Naive thymus-derived CD4-positive, alpha-beta T cell (primary cell): ENCODE results near the gene RIOX2. TPM values are rescaled to one million over a fixed set of nuclear protein-coding genes. Genes with fewer than 3 reads are reported as not detected.
"Not testable (repeated sequence)": the region's sequence is repeated elsewhere in the genome, so short reads cannot be mapped to it uniquely, and the experiment has no call there.

ENCODE experiments used
- ATAC-seq: fragments of 150-1000 bp; cut with Tn5 transposase; 2 replicates; pipeline ENCODE4 v1.10.0; 2021; ENCODE audit warnings: mild to moderate bottlenecking, moderate library complexity
- CTCF ChIA-PET: fragments of 350-600 bp; sonication (Branson Sonifier 250); formaldehyde crosslinking; loops from one replicate; lab custom pipeline; 2021; ENCODE audit warnings: antibody characterized with exemption; lab: Charles Lee
- POLR2A ChIA-PET: fragments of 350-600 bp; sonication (Branson Sonifier 250); formaldehyde crosslinking; loops from one replicate; lab custom pipeline; 2021; ENCODE audit warnings: antibody characterized with exemption, inconsistent platforms; lab: Charles Lee
- DNase-seq, 9 donors: peaks; one replicate each; pipeline versions ENCODE4 v3.0.0 to v3.0.0-alpha.2; 2020 to 2022; ENCODE audit warnings: mixed read lengths in 1 of 9
- H3K27ac ChIP-seq: one replicate; pipeline ENCODE4 v1.7.0; 2013; ENCODE audit warnings: mild to moderate bottlenecking, low read depth, low read length, moderate library complexity
- H3K27me3 ChIP-seq, 2 donors: one replicate each; pipeline ENCODE4 v1.7.0; 2013; ENCODE audit warnings: low read length in 2 of 2, mild to moderate bottlenecking in 2 of 2, moderate library complexity in 2 of 2; ENCODE audit not compliant: control insufficient read depth in 2 of 2, insufficient read depth in 2 of 2
- H3K36me3 ChIP-seq, 3 experiments: 1 replicate in 2 of 3; 2 replicates in 1 of 3; pipeline ENCODE4 v1.7.0; 2013; ENCODE audit warnings: low read length in 3 of 3, mild to moderate bottlenecking in 3 of 3, moderate library complexity in 1 of 3; ENCODE audit not compliant: insufficient read depth in 3 of 3, control insufficient read depth in 2 of 3
- H3K4me1 ChIP-seq, 2 donors: one replicate each; pipeline ENCODE4 v1.7.0; 2013; ENCODE audit warnings: low read length in 2 of 2, mild to moderate bottlenecking in 2 of 2, moderate library complexity in 1 of 2; ENCODE audit not compliant: control insufficient read depth in 2 of 2, insufficient read depth in 2 of 2
- H3K4me3 ChIP-seq: 2 replicates; pipeline ENCODE4 v1.7.0; 2013; ENCODE audit warnings: mild to moderate bottlenecking, low read length
- H3K9me3 ChIP-seq, 3 experiments: 1 replicate in 2 of 3; 2 replicates in 1 of 3; pipeline ENCODE4 v1.7.0; 2013; ENCODE audit warnings: low read length in 3 of 3; ENCODE audit not compliant: control insufficient read depth in 2 of 3
- H3K27ac Mint-ChIP-seq, 9 donors: one replicate each; pipeline ENCODE4 v1.8.0; 2020 to 2022; ENCODE audit warnings: mixed read lengths in 9 of 9, mild to moderate bottlenecking in 8 of 9, moderate library complexity in 5 of 9, inconsistent platforms in 2 of 9
- H3K27me3 Mint-ChIP-seq, 5 donors: one replicate each; pipeline ENCODE4 v1.8.0; 2021 to 2022; ENCODE audit warnings: mixed read lengths in 5 of 5, mild to moderate bottlenecking in 1 of 5
- H3K36me3 Mint-ChIP-seq, 5 donors: one replicate each; pipeline ENCODE4 v1.8.0; 2020 to 2022; ENCODE audit warnings: mixed read lengths in 5 of 5, mild to moderate bottlenecking in 3 of 5, inconsistent platforms in 1 of 5
- H3K4me1 Mint-ChIP-seq, 7 donors: one replicate each; pipeline ENCODE4 v1.8.0; 2020 to 2022; ENCODE audit warnings: mixed read lengths in 7 of 7, mild to moderate bottlenecking in 3 of 7, inconsistent platforms in 1 of 7
- H3K4me3 Mint-ChIP-seq, 10 donors: one replicate each; pipeline ENCODE4 v1.8.0; 2020 to 2022; ENCODE audit warnings: mild to moderate bottlenecking in 10 of 10, mixed read lengths in 10 of 10, moderate library complexity in 6 of 10, inconsistent platforms in 2 of 10
- H3K9me3 Mint-ChIP-seq, 11 donors: one replicate each; pipeline ENCODE4 v1.8.0; 2020 to 2022; ENCODE audit warnings: mixed read lengths in 11 of 11, mild to moderate bottlenecking in 4 of 11, inconsistent platforms in 1 of 11, moderate library complexity in 1 of 11
- intact Hi-C, 2 donors: fragments of 100-400 bp; cut with micrococcal nuclease; formaldehyde crosslinking; loops; one replicate each; pipeline ENCODE4 v1.15.1; 2023
- polyA plus RNA-seq, 2 donors: library from polyadenylated mRNA; unstranded; fragments of 300-500 nt; fragmentation: Illumina TruSeq; gene quantifications; one replicate each; pipeline ENCODE4 v1.2.3, GENCODE V29; 2021
- total RNA-seq, 6 experiments: library from RNA in 5 of 6; stranded (reverse) in 5 of 6; gene quantifications; 1 replicate in 5 of 6; 2 replicates in 1 of 6; pipeline ENCODE4 v1.2.3 and lab custom pipeline; 2021 to 2026

The RIOX2 gene
- total and polyA plus RNA-seq, 7 experiments from 2014 or later, result 17.8 to 110 (median 31.4) TPM

DNA sequence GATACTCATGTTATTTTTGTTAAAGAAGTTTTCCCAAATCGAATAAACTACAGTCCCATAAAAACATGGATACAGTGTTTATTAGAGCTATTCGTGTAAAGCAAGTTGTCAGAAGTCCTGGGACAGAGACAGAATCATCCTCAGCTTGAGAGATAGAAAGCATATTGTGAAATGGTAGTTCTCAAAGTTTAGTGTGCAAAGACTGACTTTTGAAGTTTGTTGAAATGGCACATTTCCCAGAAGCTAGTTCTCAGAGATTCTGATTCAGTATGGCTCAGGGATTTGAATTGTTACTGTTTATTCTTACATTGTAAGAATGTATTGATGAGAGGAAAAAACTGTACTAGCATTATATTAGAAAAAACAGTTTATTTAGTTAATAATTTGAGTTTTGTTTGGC, 40.7 kb upstream of the RIOX2 start:
- Mint-ChIP-seq H3K9me3 (peaks cover 0 to 13% (median 0%) of the 10 kb centered on the region in 11 donors), H3K27ac (no peak overlapping the region), H3K4me1 (peaks cover 0 to 38% (median 5%) of the 10 kb centered on the region in 7 donors), H3K36me3 (peaks cover 0 to 30% (median 0%) of the 10 kb centered on the region in 5 donors), H3K27me3 (no peaks in the 10 kb centered on the region), H3K4me3 (no peak overlapping the region)
- ATAC-seq (no peak), DNase-seq (no peak)
- H3K4me1 ChIP-seq, result peaks cover 0 to 4% of the 10 kb centered on the region in 2 donors
- no peaks in the 10 kb centered on the region for H3K9me3 ChIP-seq
- H3K36me3 ChIP-seq, result no peaks in the 10 kb centered on the region
- ChIA-PET CTCF (interaction anchor here (2.2 kb wide), 1 partner anchor 10 kb away, joined by 20 read pairs; no protein-coding TSS in a partner anchor), POLR2A (no interaction called here)
- no peak overlapping the region for H3K27ac ChIP-seq
- intact Hi-C loops, result no loop called here
- no peak overlapping the region for H3K4me3 ChIP-seq
- no peaks in the 10 kb centered on the region for H3K27me3 ChIP-seq

DNA sequence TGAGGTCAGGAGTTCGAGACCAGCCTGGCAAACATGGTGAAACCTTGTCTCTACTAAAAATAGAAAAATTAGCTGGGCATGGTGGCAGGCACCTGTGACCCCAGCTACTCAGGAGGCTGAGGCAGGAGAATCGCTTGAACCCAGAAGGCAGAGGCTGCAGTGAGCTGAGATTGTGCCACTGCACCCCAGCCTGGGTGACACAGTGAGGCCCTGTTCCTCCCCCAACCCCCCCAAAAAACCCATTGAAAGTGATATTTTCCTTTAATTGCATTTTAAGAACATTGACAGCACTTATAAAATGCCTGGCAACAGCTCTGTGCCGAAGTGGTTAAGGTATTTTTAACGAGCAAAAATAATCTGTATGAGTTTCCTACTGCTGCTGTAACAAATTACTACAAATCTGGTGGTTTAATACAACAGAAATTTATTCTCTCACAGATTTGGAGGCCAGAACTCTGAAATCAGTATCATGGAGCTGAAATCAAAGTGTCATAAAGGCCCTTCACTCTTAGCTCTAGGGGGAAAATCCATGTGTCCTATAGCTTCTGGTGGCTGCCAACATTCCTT, 38.7 kb upstream of the RIOX2 start:
- DNase-seq, POLR2A ChIA-PET, H3K27ac ChIP-seq, H3K27ac Mint-ChIP-seq, intact Hi-C loops, H3K4me1 ChIP-seq, ATAC-seq, H3K9me3 ChIP-seq, H3K27me3 Mint-ChIP-seq, H3K27me3 ChIP-seq, H3K4me3 Mint-ChIP-seq, H3K4me3 ChIP-seq, H3K36me3 ChIP-seq, H3K9me3 Mint-ChIP-seq: not testable (repeated sequence)
- peaks cover 0 to 48% (median 10%) of the 10 kb centered on the region in 7 donors for H3K4me1 Mint-ChIP-seq
- CTCF ChIA-PET, result interaction anchor here (1.4 to 2.2 kb wide), 2 partner anchors 12 to 29 kb away, joined by 4 to 9 read pairs; no protein-coding TSS in a partner anchor
- H3K36me3 Mint-ChIP-seq, result peaks cover 0 to 38% (median 0%) of the 10 kb centered on the region in 5 donors

DNA sequence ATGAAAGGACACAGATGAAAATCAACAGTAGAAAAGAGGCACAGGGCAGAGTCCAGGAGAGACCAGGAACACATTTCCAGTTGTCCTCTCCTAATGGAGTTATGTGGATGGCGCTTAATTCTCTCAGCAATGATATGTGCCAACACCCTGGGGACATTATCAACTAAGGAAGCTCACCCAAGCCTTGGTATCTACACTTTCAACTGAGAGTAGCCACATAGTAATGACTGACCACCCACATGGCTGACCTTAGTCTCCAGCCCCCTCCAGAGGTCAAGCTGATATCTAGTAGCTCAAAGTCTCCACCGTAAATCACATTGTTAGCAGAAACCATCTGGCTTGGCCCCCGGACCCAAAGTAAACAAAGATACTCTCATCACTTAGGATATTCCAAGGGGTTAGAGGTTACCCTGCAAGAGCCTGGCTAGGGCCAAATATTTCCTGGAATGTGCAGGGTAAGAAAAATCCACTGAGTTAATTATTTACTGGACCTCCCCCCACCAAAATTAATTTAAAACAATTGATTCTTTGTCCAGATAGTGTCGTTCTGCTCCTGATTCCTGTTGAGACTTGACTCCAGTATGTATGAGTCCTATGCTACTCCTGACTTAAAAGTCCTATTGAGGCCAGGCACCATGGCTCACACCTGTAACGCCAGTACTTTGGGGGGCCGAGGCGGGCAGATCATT, 38.1 kb upstream of the RIOX2 start:
- intact Hi-C loops, result no loop called here
- Mint-ChIP-seq H3K36me3 (peaks cover 0 to 31% (median 0%) of the 10 kb centered on the region in 5 donors), H3K9me3 (peaks cover 0 to 4% (median 0%) of the 10 kb centered on the region in 11 donors), H3K4me1 (peaks cover 0 to 43% (median 10%) of the 10 kb centered on the region in 7 donors), H3K4me3 (no peak overlapping the region), H3K27me3 (peaks cover 0 to 7% (median 5%) of the 10 kb centered on the region in 5 donors), H3K27ac (no peak overlapping the region)
- peaks cover 0 to 4% of the 10 kb centered on the region in 2 donors for H3K4me1 ChIP-seq
- no peak overlapping the region for H3K4me3 ChIP-seq
- ChIA-PET POLR2A (interaction anchor here (0.6 kb wide), 2 partner anchors 19 to 332 kb away, joined by 3 to 4 read pairs; no protein-coding TSS in a partner anchor), CTCF (interaction anchor here (2.2 kb wide), 1 partner anchor 13 kb away, joined by 9 read pairs; no protein-coding TSS in a partner anchor)
- H3K9me3 ChIP-seq, result no peaks in the 10 kb centered on the region
- ATAC-seq, result no peak
- no peaks in the 10 kb centered on the region for H3K36me3 ChIP-seq
- no peak overlapping the region for H3K27ac ChIP-seq
- DNase-seq, result no peak
- H3K27me3 ChIP-seq, result no peaks in the 10 kb centered on the region

DNA sequence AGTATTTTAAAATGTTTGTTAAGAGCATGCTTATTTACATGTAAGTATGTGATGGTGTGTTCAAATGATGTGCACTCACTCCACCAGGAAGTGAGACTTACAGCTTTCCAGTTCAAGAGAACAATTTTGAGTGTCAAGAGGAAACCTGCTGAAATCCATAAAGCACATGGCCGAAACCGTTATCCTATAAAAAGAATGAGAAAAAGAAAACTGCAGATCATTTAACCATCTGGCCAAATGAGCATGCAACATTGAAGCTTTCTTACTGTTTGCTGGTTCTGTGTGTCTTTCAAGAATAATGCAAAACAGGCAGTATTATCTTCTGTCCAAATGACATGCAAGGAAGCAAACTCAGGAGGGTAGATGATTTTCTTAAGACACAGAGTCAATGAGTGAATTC, 36.6 kb upstream of the RIOX2 start:
- H3K27me3 Mint-ChIP-seq, result peaks cover 0 to 7% (median 5%) of the 10 kb centered on the region in 5 donors
- Histone ChIP-seq H3K4me3 (no peak overlapping the region), H3K4me1 (peaks cover 0 to 4% of the 10 kb centered on the region in 2 donors), H3K36me3 (no peaks in the 10 kb centered on the region), H3K9me3 (no peaks in the 10 kb centered on the region), H3K27ac (no peak overlapping the region), H3K27me3 (no peaks in the 10 kb centered on the region)
- peaks cover 0 to 33% (median 0%) of the 10 kb centered on the region in 5 donors for H3K36me3 Mint-ChIP-seq
- peak overlapping the region in 2 of 9 donors; percentile 77 to 81 for H3K27ac Mint-ChIP-seq
- ChIA-PET POLR2A (interaction anchor here (0.7 to 0.9 kb wide), 3 partner anchors 12 to 40 kb away, joined by 3 to 7 read pairs (median 4); no protein-coding TSS in a partner anchor), CTCF (interaction anchor here (0.6 to 1.1 kb wide), 2 partner anchors 15 to 912 kb away, joined by 3 read pairs; no protein-coding TSS in a partner anchor)
- H3K4me3 Mint-ChIP-seq, result peak overlapping the region in 1 of 10 donors; percentile 46
- H3K4me1 Mint-ChIP-seq, result peaks cover 0 to 50% (median 11%) of the 10 kb centered on the region in 7 donors
- ATAC-seq (no peak), DNase-seq (no peak)
- peaks cover 0 to 6% (median 0%) of the 10 kb centered on the region in 11 donors for H3K9me3 Mint-ChIP-seq
- intact Hi-C loops, result loop anchor here in 1 of 2 donors (2.0 to 5.0 kb wide), 2 partner anchors 30 to 37 kb away; partner anchors contain the start of gene RIOX2

DNA sequence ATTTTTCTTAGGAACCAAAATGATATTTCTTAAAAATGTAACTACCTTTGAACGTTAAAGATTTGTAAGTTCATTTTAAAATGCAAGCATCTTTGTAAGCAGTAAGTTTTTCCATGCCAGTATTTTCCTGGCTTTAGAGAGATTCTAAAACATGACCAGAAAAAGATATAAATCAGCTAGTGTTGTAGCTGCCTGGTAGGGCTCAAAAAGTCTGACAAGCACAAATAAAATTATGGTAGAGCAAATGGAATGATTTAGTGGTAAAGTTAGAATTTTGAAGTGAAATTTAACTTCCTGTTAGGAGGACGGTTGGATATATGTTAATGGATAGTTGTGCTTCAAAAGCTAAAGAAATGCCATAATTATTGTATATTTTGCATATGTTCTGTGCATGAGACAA, 33.2 kb upstream of the RIOX2 start:
- peaks cover 0 to 69% (median 18%) of the 10 kb centered on the region in 7 donors for H3K4me1 Mint-ChIP-seq
- H3K4me3 Mint-ChIP-seq, result no peak overlapping the region
- CTCF ChIA-PET, result interaction anchor here (0.7 kb wide), 1 partner anchor 33 kb away, joined by 3 read pairs; no protein-coding TSS in a partner anchor
- no peak for DNase-seq
- peaks cover 0 to 38% (median 0%) of the 10 kb centered on the region in 5 donors for H3K36me3 Mint-ChIP-seq
- peaks cover 0 to 7% (median 5%) of the 10 kb centered on the region in 5 donors for H3K27me3 Mint-ChIP-seq
- H3K4me1 ChIP-seq, result peaks cover 0 to 4% of the 10 kb centered on the region in 2 donors
- peak overlapping the region in 1 of 9 donors; percentile 5 for H3K27ac Mint-ChIP-seq
- H3K4me3 ChIP-seq, result no peak overlapping the region
- H3K9me3 ChIP-seq, result no peaks in the 10 kb centered on the region
- no peaks in the 10 kb centered on the region for H3K27me3 ChIP-seq
- H3K9me3 Mint-ChIP-seq, result peaks cover 0 to 12% (median 0%) of the 10 kb centered on the region in 11 donors
- no peak overlapping the region for H3K27ac ChIP-seq
- ATAC-seq, result no peak
- no peaks in the 10 kb centered on the region for H3K36me3 ChIP-seq
- POLR2A ChIA-PET, result no interaction called here
- intact Hi-C loops, result loop anchor here in 1 of 2 donors (5.0 kb wide), 1 partner anchor 33 kb away; the partner anchor contains the start of gene RIOX2

DNA sequence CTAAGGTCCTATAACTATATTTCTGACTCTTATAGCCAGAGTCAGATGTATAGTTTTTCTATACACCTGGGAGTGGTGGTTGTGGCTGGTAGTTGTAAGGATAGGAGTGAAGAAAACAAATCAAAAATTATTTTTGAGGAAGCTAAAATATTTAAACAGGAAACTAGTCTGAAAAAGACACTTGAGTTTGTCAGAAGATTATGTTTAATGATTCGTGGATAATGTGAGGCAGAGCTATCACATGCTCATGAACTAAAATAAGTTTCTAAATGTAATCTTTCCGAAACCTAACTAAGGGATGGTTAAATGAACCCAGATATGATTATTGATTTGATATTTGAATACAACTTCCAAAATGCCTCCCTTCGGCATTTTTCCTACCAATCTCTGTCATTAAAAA, 32.5 kb upstream of the RIOX2 start:
- Mint-ChIP-seq H3K36me3 (peaks cover 0 to 39% (median 0%) of the 10 kb centered on the region in 5 donors), H3K27ac (no peak overlapping the region), H3K9me3 (peaks cover 0 to 12% (median 0%) of the 10 kb centered on the region in 11 donors), H3K4me3 (no peak overlapping the region), H3K4me1 (peaks cover 0 to 67% (median 18%) of the 10 kb centered on the region in 7 donors), H3K27me3 (peaks cover 0 to 7% (median 5%) of the 10 kb centered on the region in 5 donors)
- H3K27me3 ChIP-seq, result no peaks in the 10 kb centered on the region
- no peaks in the 10 kb centered on the region for H3K9me3 ChIP-seq
- ATAC-seq, result no peak
- DNase-seq, result no peak
- POLR2A ChIA-PET, result no interaction called here
- no peak overlapping the region for H3K4me3 ChIP-seq
- H3K27ac ChIP-seq, result no peak overlapping the region
- H3K36me3 ChIP-seq, result no peaks in the 10 kb centered on the region
- intact Hi-C loops, result loop anchor here in 1 of 2 donors (5.0 kb wide), 1 partner anchor 32 kb away; the partner anchor contains the start of gene RIOX2
- CTCF ChIA-PET, result no interaction called here
- H3K4me1 ChIP-seq, result peaks cover 0 to 4% of the 10 kb centered on the region in 2 donors
